Mucosa of descending colon (tissue), 3 donors: ENCODE results near the gene MTSS2. TPM values are rescaled to one million over a fixed set of nuclear protein-coding genes. Genes with fewer than 3 reads are reported as not detected.
A peak's percentile ranks its signal among the peaks of the same experiment; 100 is the strongest.

Experiments
- ATAC-seq: fragments of 200-7000 bp; cut with Tn5 transposase; one replicate; pipeline ENCODE4 v1.9.1; 2020; ENCODE audit warnings: mild to moderate bottlenecking, moderate library complexity
- DNase-seq, 3 donors: peaks; one replicate each; pipeline ENCODE4 v3.0.0-alpha.2; 2020
- H3K36me3 ChIP-seq: fragments of 200-600 bp; one replicate; pipeline ENCODE4 v1.8.0; 2021; ENCODE audit warnings: low read depth, mild to moderate bottlenecking
- H3K4me1 ChIP-seq: fragments of 200-600 bp; one replicate; pipeline ENCODE4 v1.8.0; 2021; ENCODE audit warnings: low read depth, mild to moderate bottlenecking
- H3K4me3 ChIP-seq: fragments of 200-600 bp; one replicate; pipeline ENCODE4 v1.8.0; 2021; ENCODE audit warnings: mild to moderate bottlenecking
- H3K9me3 ChIP-seq: fragments of 200-600 bp; one replicate; pipeline ENCODE4 v1.8.0; 2021; ENCODE audit warnings: mild to moderate bottlenecking
- intact Hi-C, 2 donors: fragments of 100-400 bp; cut with DNase I in 1 of 2; cut with micrococcal nuclease in 1 of 2; formaldehyde crosslinking; loops; one replicate each; pipeline versions ENCODE4 v1.11.0 to v1.11.1; 2022; cut with DNase I, micrococcal nuclease
- total RNA-seq, 3 donors: library from RNA; stranded (reverse); fragmentation: NEBNext Ultra II Directional in 2 of 3; extraction: Animal tissue kit (Norgen Biotek cat#: 25700) in 2 of 3; gene quantifications; one replicate each; pipeline versions ENCODE4 v1.2.1 to v1.2.4, GENCODE V29; 2021 to 2023
- TF ChIP-seq, protein P1 (sequence below): fragments of 200-600 bp; IDR thresholded peaks from one replicate; pipeline ENCODE4 v1.8.0; 2022; ENCODE audit warnings: antibody characterized with exemption, mild to moderate bottlenecking
- donor health status: DM: no; HTN: no; CAD: no; lungs with moderate emphysema.
- donor health status: DM: no; HTN: no; CAD: no.
- donor health status: DM: no; HTN: yes; CAD: no.

The MTSS2 gene
- total RNA-seq, 3 donors from 2014 or later = 11.8 to 151 (median 28.2) TPM

DNA sequence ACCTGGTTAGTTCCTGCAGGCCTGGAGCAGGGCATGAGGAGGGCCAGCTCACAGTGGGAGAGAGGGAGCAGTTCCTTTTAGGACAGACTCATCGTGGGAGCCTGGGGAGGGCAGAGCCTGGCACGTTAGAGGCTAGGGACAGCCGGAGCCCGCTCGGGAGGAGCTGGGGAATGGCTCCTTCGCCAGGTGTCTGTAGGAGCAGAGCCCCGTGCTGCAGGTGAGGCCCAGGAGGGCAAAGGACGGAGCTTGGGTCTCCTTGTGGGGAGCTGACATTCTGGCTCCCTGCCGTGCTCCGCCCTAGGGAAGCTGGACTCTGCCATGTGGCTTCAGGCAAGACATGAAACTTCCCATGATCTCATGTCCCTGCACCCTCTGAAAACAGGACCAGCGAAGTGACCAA, 18.7 kb upstream of the MTSS2 start:
- no peak overlapping the region for H3K4me3 ChIP-seq
- peaks cover 6% of the 10 kb centered on the region for H3K4me1 ChIP-seq
- no peaks in the 10 kb centered on the region for H3K36me3 ChIP-seq
- DNase-seq = no peak
- intact Hi-C loops = no loop called here
- no peak for ATAC-seq
- H3K9me3 ChIP-seq = no peaks in the 10 kb centered on the region
- TF ChIP-seq, protein P1, sequence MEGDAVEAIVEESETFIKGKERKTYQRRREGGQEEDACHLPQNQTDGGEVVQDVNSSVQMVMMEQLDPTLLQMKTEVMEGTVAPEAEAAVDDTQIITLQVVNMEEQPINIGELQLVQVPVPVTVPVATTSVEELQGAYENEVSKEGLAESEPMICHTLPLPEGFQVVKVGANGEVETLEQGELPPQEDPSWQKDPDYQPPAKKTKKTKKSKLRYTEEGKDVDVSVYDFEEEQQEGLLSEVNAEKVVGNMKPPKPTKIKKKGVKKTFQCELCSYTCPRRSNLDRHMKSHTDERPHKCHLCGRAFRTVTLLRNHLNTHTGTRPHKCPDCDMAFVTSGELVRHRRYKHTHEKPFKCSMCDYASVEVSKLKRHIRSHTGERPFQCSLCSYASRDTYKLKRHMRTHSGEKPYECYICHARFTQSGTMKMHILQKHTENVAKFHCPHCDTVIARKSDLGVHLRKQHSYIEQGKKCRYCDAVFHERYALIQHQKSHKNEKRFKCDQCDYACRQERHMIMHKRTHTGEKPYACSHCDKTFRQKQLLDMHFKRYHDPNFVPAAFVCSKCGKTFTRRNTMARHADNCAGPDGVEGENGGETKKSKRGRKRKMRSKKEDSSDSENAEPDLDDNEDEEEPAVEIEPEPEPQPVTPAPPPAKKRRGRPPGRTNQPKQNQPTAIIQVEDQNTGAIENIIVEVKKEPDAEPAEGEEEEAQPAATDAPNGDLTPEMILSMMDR = no peak

DNA sequence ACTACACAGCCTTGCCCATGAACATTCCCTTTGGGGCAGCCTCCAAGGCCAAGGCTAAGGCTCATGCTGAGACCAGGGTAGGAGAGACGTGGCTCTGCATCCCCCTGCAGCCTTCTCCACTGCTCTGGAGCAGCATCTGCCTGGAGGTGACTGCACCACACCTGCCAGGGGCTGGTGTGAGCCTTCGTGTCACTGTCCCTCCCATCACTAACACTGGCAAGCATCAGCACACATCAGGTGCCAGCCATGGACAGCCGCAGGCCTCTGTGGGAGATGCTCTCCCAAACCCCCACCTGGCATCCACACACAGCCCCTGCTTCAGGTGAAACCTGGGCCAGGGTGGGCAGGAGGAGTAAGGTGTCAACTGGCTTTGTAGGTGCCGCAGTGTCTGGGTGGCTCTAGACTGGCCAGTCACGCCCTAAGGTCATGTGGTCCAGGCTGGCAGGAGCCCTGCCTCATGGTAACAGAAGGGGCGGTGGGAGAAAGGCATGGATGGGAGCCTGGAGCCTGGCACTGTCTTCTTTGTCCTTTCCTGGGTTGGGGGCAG, 18.1 kb upstream of the MTSS2 start:
- TF ChIP-seq, protein P1 = no peak
- ATAC-seq (no peak), DNase-seq (no peak)
- Histone ChIP-seq H3K36me3 (no peaks in the 10 kb centered on the region), H3K4me3 (no peak overlapping the region), H3K9me3 (no peaks in the 10 kb centered on the region), H3K4me1 (peaks cover 6% of the 10 kb centered on the region)
- intact Hi-C loops = no loop called here

GRCh38 chr16:70703041-70703834, 17.4 kb upstream of the MTSS2 start:
- H3K4me3 ChIP-seq = no peak overlapping the region
- intact Hi-C loops = no loop called here
- ATAC-seq (peak; percentile 31), DNase-seq (no peak)
- H3K4me1 ChIP-seq = peaks cover 6% of the 10 kb centered on the region
- no peaks in the 10 kb centered on the region for H3K36me3 ChIP-seq
- TF ChIP-seq, protein P1 = no peak
- H3K9me3 ChIP-seq = no peaks in the 10 kb centered on the region

GRCh38 chr16:70702624-70703023, 16.8 kb upstream of the MTSS2 start:
- TF ChIP-seq, protein P1 = no peak
- Histone ChIP-seq H3K9me3 (no peaks in the 10 kb centered on the region), H3K36me3 (no peaks in the 10 kb centered on the region), H3K4me1 (peaks cover 6% of the 10 kb centered on the region), H3K4me3 (no peak overlapping the region)
- intact Hi-C loops = no loop called here
- ATAC-seq (no peak), DNase-seq (no peak)

GRCh38 chr16:70701998-70702397, 16.1 kb upstream of the MTSS2 start:
- intact Hi-C loops = no loop called here

More at GRCh38 chr16:70701998-70702397, 16.1 kb upstream of the MTSS2 start:
- TF ChIP-seq, protein P1 = no peak
- no peaks in the 10 kb centered on the region for H3K36me3 ChIP-seq
- H3K4me1 ChIP-seq = peaks cover 4% of the 10 kb centered on the region
- H3K9me3 ChIP-seq = no peaks in the 10 kb centered on the region
- no peak overlapping the region for H3K4me3 ChIP-seq
- DNase-seq (no peak), ATAC-seq (no peak)
